Umbilical cord (tissue), 2 donors: Measurements from ENCODE around the gene ELF3. TPM values are rescaled to one million over a fixed set of nuclear protein-coding genes. Genes with fewer than 3 reads are reported as not detected.
"Not testable (repeated sequence)": the region's sequence is repeated elsewhere in the genome, so short reads cannot be mapped to it uniquely, and the experiment has no call there.

Source experiments
- DNase-seq: peaks from one replicate; pipeline ENCODE4 v3.0.0-alpha.2; 2015; ENCODE audit warnings: low spot score
- total RNA-seq: library from RNA; depleted of rRNA; stranded (reverse); fragments of >200 nt; gene quantifications from one replicate; pipeline ENCODE4 v1.2.3, GENCODE V29; 2014; ENCODE audit warnings: low replicate concordance; ENCODE audit not compliant: insufficient read depth

ELF3 gene
- total RNA-seq = 4.3 TPM

GRCh38 chr1:202010180-202011015 is at the start of gene ELF3:
Gene ELF3 (plus strand): TSS chr1:202010587. CDS start chr1:202011137, 550 bp downstream.
- DNase-seq = peak; percentile 75

- not testable (repeated sequence) for DNase-seq
Observed at GRCh38 chr1:201962382-201962781, 48.0 kb upstream of the ELF3 start.

GRCh38 chr1:201964261-201964660 is 46.1 kb upstream of the ELF3 start:
- peak; percentile 82 for DNase-seq

GRCh38 chr1:201966171-201966570 is 44.2 kb upstream of the ELF3 start:
- DNase-seq = no peak

- no peak for DNase-seq
Observed at GRCh38 chr1:201968202-201968925, 42.0 kb upstream of the ELF3 start.

- no peak for DNase-seq
Observed at GRCh38 chr1:201970334-201971159, 39.8 kb upstream of the ELF3 start.

- DNase-seq = peak; percentile 79
Observed at GRCh38 chr1:201982082-201982622, 28.2 kb upstream of the ELF3 start.

GRCh38 chr1:201982623-201983379 is 27.6 kb upstream of the ELF3 start, which contains the start of gene RNPEP:
Gene RNPEP (plus strand): TSS chr1:201982648. CDS start chr1:201982667, 19 bp downstream.
- DNase-seq = peak; percentile 95

GRCh38 chr1:201983380-201983805 is 27.0 kb upstream of the ELF3 start:
- no peak for DNase-seq

- DNase-seq = no peak
Observed at GRCh38 chr1:201984446-201984845, 25.9 kb upstream of the ELF3 start.

- no peak for DNase-seq
Observed at GRCh38 chr1:201985355-201985754, 25.0 kb upstream of the ELF3 start.

GRCh38 chr1:201988601-201989000 is 21.8 kb upstream of the ELF3 start:
- DNase-seq = peak; percentile 89

GRCh38 chr1:201989354-201990128 is 20.8 kb upstream of the ELF3 start:
- DNase-seq = peak; percentile 74

GRCh38 chr1:201990427-201990826 is 20.0 kb upstream of the ELF3 start:
- DNase-seq = peak; percentile 56

- peak; percentile 41 for DNase-seq
Observed at GRCh38 chr1:201999625-202000238, 10.7 kb upstream of the ELF3 start.

- no peak for DNase-seq
Observed at GRCh38 chr1:202002507-202002906, 7.9 kb upstream of the ELF3 start.

GRCh38 chr1:202004711-202005110 is 5.7 kb upstream of the ELF3 start:
- no peak for DNase-seq

GRCh38 chr1:202005958-202006357 is 4.4 kb upstream of the ELF3 start:
- DNase-seq = peak; percentile 19

- peak; percentile 21 for DNase-seq
Observed at GRCh38 chr1:202007304-202007703, 3.1 kb upstream of the ELF3 start.
